Germinal center (tissue), 1 donor: ENCODE data around the gene SULT2A1.
"Not testable (repeated sequence)": the region's sequence is repeated elsewhere in the genome, so short reads cannot be mapped to it uniquely, and the experiment has no call there.

ENCODE experiments used
- DNase-seq: peaks from one replicate; pipeline ENCODE4 v3.0.0; 2012; ENCODE audit warnings: mixed read lengths, low spot score

The SULT2A1 gene

GRCh38 chr19:47886010-47886559 lies at the start of gene SULT2A1:
Gene SULT2A1 (minus strand): TSS chr19:47886315. CDS start chr19:47886257, 58 bp downstream.
- no peak for DNase-seq

DNA sequence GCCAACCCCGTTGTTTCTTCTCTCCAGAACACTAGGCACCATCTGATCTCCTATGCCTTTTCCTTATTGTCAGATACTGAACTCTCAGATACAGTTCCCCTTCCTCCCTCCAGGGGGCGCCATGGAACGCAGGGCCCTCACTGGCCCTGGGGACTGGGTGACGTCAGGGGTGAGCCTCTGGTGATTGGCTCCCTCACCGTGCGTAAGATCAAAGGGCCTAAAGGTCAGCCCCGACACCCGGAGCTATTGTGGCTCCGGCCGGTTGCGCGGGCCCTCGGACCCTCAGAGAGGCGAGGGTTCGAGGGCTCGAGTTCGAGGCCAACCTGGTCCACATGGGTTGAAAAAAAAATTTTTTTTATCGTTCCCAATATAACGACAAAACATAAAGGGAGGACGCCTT lies 42.5 kb upstream of the SULT2A1 start:
- DNase-seq: not testable (repeated sequence)

DNA sequence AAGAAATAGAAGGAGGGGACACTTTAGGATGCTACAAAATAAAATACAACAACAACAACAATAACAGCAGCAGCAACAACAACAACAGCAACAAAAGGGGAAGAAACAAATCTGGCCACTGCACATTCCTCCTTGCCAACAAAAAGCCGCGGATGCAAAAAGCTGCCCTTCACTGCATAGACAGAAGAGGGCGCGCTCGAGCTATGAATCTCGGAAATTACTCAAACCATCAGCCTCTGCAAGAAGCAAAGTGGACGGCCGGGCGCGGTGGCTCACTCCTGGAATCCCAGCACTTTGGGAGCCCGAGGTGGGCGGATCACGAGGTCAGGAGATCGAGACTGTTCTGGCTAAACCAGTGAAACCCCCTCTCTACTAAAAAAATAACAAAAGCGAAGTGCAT lies 34.0 kb upstream of the SULT2A1 start:
- not testable (repeated sequence) for DNase-seq

- DNase-seq: not testable (repeated sequence)
Observed at GRCh38 chr19:47910191-47910590, 24.1 kb upstream of the SULT2A1 start.

DNA sequence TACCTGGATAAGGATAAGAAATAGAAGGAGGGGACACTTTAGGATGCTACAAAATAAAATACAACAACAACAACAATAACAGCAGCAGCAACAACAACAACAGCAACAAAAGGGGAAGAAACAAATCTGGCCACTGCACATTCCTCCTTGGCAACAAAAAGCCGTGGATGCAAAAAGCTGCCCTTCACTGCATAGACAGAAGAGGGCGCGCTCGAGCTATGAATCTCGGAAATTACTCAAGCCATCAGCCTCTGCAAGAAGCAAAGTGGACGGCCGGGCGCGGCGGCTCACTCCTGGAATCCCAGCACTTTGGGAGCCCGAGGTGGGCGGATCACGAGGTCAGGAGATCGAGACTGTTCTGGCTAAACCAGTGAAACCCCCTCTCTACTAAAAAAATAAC lies 23.2 kb upstream of the SULT2A1 start:
- DNase-seq: not testable (repeated sequence)

DNA sequence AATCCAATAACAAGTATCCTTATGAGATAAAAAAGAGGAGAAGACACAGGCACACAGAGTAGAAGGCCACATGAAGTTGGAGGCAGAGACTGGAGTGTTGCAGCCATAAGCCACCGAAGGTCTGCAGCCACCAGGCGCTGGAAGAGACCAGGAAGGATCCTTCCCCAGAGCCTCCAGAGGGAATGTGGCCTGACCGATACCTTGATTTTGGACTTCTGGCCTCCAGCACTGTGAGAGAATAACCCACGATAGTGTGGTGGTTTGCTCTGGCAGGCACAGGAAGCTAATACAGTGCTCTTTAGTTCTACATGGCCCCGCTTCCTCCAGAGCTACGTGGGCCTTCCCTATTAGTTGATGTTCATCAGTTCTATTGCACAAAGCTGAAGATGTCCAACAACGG lies 15.3 kb upstream of the SULT2A1 start:
- no peak for DNase-seq

- DNase-seq: no peak
Observed at GRCh38 chr19:47899335-47899734, 13.2 kb upstream of the SULT2A1 start.

DNA sequence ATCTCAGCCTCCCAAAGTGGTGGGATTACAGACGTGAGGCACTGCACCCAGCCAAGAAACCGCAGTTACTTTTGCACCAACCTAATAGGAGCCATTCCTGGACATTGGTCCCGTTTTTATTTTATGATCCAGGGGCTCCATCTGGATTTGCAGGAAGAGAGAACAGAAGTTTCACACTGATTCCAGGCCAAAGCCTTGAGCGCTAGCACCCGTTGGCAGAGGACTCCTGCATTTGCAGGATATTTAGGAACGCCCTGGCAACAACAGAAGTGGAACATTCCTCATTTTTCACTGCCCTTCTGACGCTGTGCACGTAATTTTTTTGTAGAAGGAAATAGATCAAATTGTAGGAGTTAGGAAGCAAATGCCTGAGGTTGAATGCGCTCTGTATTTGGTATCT lies 11.7 kb upstream of the SULT2A1 start:
- no peak for DNase-seq

- DNase-seq: no peak
Observed at GRCh38 chr19:47896773-47897172, 10.7 kb upstream of the SULT2A1 start.

GRCh38 chr19:47896019-47896418 lies 9.9 kb upstream of the SULT2A1 start:
- no peak for DNase-seq

- DNase-seq: no peak
Observed at GRCh38 chr19:47895165-47895782, 9.2 kb upstream of the SULT2A1 start.

DNA sequence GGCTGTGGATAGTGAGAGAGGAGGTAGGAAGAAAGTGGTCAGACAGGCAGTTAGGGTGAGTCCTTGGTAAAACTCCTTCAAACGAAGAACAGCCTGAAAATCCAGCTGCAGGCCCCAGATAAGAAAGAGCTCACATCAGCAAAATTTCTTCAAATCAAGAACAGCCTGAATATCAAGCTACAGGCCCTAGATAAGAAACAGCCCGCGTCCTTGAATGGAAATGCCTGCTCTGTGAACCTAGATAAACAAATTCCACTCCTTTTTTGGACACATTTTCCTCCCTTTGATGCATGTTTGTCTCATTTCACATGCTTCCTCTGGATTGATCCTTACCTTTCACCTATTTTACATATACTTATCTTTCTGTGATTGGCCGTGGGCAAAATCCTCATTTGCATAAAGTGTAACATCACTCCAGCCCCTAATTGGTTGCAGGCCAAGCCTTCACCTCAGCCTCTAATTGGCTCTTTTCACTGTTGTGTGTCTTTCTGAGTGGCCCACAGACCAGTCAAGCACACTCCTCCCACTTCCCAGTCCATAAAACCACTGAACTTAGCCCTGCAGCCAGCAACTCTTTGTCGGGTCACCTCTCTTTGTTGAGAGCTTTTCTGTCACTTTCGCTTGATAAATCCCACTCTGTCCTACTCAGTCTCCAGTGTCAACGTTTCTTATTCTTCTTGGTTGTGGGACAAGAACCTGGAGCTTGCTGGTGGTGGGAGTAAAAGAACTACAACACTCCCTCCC lies 6.0 kb upstream of the SULT2A1 start:
- no peak for DNase-seq

- DNase-seq: no peak
Observed at GRCh38 chr19:47891622-47891922, 5.5 kb upstream of the SULT2A1 start.

DNA sequence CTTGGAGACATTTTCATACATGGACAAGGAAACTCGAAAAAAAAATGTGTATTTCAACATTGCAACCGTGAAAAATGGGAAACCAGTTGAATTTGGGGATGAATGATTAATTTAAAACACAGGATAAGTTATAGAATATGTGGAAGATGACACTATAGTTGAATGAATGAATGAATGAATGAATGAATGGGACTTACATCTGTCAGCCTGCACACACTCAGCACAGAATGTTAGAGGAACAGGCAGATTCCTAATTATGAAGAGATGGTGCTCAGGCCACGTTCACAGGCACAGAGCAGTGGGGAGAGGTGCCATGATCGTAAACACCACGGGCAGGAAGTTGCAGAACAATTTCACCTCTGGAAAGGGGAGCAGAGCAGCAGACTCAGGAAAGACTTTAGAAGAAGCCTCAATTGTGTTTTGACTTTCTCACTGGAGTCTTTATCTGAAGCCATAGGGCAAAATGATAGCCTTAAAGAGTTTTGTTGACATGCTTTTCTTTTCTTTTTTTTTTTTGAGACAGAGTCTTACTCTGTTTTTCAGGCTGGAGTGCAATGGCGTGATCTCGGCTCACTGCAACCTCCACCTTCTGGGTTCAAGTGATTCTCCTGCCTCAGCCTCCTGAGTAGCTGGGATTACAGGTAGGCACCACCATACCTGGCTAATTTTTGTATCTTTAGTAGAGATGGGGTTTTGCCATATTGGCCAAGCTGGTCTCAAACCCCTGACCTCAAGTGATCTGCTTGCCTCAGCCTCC lies 4.9 kb upstream of the SULT2A1 start:
- DNase-seq: no peak

DNA sequence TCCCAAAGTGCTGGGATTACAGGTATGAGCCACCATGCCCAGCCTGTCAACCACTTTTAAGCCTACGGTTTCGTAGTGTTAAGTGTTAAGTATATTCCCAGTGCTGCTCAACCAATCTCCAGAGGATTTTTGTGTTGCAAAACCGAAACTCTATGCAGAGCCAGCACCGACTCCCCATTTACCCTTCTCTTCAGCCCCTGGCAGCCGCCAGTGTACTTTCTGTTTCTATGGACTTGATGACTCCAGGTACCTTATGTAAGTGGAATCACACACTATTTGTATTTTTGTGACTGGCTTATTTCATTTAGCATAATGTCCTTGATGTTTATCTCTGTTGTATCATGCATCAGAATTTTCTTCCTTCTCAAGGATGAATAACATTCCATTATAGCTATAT lies 1.1 kb downstream of the SULT2A1 start:
- DNase-seq: no peak

DNA sequence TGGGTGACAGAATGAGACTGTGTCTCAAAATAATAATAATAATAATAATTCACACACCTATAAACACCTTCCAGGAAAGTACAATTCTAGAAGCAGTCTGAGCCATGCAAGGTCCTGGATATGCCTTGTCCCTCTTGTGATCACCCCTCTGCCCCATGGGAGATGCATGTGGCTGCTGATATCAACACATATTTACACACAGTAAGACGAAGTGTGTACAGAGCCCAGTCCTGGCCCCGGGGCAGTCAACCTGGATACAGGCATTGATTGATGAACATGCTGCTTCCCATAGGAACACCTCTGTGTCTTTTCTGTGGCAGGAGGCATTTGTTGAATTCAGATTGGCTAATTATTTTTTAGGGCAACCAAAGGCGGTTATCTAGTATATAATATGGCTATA lies 3.2 kb downstream of the SULT2A1 start:
- no peak for DNase-seq

DNA sequence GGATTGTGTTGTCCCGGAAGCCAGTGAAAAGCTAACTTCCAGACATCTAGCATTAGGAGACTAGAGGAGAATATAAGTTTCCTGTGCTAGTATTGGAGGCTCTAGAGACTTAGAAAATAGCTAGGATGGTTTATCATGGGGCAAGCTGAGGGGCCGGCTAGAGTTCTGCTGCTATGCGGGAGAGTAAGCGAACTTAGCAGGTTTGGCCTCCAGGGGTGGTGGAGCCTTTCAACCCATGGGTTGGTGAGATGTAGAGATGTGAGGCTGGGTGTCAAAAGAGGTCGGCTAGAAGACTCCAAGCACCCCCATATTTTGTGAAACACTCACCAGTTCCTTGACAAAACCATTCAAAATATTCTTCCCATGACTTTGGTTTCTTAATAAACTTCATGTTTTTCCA lies 4.4 kb downstream of the SULT2A1 start:
- DNase-seq: no peak

DNA sequence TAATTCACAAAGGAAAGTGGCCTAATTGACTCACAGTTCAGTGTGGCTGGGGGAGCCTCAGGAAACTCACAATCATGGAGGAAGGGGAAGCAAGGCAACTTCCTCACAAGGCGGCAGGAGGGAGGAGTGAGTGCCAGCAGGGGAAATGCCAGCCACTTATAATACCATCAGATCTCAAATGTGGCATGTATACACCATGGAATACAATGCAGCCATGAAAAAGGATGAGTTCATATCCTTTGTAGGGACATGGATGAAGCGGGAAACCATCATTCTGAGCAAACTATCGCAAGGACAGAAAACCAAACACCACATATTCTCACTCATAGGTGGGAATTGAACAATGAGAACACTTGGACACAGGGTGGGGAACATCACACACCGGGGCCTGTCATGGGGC lies 6.7 kb downstream of the SULT2A1 start:
- DNase-seq: not testable (repeated sequence)

GRCh38 chr19:47878906-47879305 lies 7.2 kb downstream of the SULT2A1 start:
- DNase-seq: no peak

- no peak for DNase-seq
Observed at GRCh38 chr19:47865166-47865565, 20.9 kb downstream of the SULT2A1 start.

GRCh38 chr19:47863514-47863936 lies 22.6 kb downstream of the SULT2A1 start:
- DNase-seq: peak; percentile 80

GRCh38 chr19:47861630-47862029 lies 24.5 kb downstream of the SULT2A1 start:
- DNase-seq: no peak
